GM19043 (cell line): Measurements from ENCODE around the gene CST8.
A peak's percentile ranks its signal among the peaks of the same experiment; 100 is the strongest.

Experiments used
- ATAC-seq: cut with Tn5 transposase; IDR thresholded peaks from one replicate; pipeline ENCODE4 v1.9.1; 2021; ENCODE audit warnings: low read depth; ENCODE audit not compliant: unreplicated experiment

CST8 gene

GRCh38 chr20:23515250-23515939, 24.5 kb downstream of the CST8 start:
- no peak for ATAC-seq

GRCh38 chr20:23517719-23518118, 26.8 kb downstream of the CST8 start:
- ATAC-seq, result no peak

DNA sequence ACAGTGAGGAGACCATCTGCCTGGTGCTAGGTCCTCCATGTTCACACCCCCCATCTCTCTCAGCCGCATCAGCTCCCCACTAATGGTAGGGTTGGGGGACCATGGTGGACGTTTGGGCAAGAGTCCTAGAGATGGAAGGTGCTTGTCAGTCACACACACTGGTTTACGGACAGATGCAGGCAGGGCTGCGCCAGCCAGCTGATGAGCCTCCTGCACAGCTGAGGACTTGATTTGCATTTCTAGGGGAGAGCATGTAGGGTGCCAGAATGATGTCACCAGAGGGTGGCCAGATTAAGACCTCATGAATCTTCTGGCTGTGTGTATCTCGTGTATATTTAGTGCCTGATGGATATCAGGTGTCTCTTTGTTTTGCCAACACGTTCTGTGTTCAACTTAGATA, 28.6 kb downstream of the CST8 start:
- no peak for ATAC-seq

- ATAC-seq, result peak; percentile 66
Measured at GRCh38 chr20:23520185-23520584, 29.3 kb downstream of the CST8 start.

DNA sequence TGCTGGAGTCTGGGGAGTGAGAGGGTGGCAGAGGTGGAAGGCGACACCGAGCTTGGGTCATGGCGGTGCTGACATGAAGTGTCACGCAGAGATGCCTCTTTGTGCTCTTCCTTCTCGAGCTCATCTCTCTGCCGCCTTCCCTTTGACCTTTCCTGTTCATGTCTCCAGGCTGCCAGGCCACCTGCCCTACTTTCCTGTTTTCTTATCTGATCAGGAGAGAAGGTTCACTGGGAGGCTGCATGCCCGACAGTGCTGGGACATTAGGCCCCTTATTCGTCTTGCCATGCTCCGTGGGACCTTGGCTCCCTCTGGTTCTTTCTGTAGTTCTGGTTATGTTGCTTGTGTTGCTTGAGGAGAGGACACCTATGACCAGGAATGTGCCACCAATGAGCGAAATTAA, 33.2 kb downstream of the CST8 start:
- ATAC-seq, result no peak

GRCh38 chr20:23526850-23527249, 35.9 kb downstream of the CST8 start:
- no peak for ATAC-seq

- ATAC-seq, result no peak
Measured at GRCh38 chr20:23528867-23529431, 38.0 kb downstream of the CST8 start.

GRCh38 chr20:23530937-23531567, 40.1 kb downstream of the CST8 start:
- ATAC-seq, result no peak

- no peak for ATAC-seq
Measured at GRCh38 chr20:23532533-23532932, 41.6 kb downstream of the CST8 start.

- no peak for ATAC-seq
Measured at GRCh38 chr20:23533161-23533560, 42.2 kb downstream of the CST8 start.

DNA sequence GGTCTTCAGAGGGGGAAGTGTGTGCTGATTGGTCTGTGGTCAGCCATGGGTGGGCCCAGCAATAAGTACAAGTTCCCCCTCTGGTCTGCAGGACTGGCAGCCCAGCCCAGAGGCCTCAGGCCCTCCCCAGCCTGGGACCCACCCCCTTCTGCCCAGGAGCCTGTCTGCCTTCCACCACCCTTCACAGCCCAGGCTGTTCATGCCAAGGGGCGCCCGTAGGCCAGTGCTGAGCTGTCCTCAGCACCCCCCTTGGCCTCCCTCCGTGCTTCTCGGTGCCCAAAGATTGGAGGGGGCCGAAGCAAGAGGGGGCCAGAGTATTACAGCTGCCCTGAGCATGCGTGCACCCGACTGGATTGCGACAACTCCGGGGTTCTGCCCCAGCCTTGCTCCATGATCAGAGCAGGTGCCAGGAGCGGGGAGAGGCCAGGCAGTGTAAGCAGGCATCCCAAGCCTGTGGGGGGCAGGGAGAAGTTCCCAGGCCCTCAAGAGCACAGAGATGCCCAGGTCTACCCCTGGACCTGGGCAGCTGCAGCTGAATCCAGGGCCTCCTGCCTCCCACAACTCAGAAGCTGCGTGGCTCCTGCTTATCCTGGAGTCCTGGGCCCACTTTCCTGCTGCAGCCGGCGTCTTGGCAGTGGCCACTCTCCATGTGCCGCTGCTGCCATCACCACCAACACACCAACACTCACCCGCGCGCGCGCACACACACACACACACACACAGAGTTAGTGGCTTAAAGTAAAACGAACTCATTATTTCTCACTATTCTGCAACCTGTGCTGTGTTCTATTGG, 44.1 kb downstream of the CST8 start:
- no peak for ATAC-seq

DNA sequence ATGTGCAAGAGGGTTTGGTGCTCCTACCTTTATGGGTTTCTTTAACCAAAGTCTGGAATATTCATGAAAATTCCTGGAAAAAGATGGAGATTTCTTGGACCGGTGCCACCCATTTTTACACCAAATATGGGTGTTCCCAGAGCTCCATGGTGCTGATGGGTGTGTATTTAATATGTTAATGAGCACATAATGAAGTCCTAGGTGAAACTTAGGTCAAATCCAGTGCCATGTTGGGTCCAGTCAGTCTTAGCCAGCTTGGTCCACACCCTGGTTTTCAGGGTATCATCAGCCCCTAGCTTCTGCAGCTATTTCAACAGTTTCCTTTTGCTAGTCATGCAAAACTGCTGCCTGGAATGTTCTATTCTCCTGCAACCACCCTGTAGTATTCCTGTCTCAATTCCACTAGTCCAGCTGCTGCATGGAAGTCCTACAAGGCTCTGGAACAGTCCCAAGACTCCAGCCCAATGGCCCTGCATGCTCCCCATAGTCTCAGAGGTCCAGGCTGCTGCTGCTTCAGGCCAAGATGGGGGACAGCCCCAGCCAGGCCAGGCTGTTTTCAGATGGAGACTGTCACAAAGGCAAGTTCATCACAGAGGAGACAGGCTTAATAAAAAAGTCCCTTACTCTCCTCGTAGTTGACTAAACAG, 45.5 kb downstream of the CST8 start:
- ATAC-seq, result no peak

DNA sequence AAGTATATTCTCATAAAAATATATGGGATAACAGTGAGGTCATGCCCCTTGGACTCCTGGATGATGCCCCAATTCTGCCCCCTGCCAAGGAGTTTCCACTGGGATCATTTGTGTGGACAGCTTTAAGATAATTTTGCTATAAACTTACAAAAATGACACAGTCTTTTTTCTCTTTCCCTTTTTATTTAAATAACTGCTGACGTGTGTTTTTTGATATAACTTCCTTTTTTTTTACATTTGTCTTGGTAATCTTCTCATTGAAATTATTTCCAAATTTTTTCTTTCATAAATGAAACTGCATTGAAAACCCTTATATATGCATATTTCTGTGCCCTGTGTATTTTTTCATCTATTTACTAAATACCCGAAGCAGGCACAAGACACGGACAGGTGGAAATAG, 46.1 kb downstream of the CST8 start:
- ATAC-seq, result no peak

DNA sequence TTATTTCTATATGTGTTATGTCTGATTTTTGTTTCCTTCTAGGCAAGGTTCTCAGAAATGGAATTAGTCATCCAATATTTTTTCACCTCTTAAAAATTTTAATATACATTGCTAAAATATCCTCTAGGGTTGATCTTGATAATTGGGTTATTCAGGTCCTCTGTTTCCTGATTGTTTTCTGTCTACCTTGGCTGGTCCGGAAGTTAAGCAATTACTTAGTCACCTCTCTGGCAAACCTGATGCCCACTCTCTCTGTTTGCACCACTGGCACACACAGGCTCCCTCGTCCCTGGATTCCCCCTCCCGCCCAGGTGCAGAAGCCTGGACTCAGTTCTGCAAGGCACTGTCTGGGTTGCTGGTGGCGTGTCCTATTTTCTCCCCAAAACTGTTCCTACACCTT, 49.7 kb downstream of the CST8 start:
- ATAC-seq, result no peak

GRCh38 chr20:23541330-23541729, 50.4 kb downstream of the CST8 start:
- no peak for ATAC-seq

DNA sequence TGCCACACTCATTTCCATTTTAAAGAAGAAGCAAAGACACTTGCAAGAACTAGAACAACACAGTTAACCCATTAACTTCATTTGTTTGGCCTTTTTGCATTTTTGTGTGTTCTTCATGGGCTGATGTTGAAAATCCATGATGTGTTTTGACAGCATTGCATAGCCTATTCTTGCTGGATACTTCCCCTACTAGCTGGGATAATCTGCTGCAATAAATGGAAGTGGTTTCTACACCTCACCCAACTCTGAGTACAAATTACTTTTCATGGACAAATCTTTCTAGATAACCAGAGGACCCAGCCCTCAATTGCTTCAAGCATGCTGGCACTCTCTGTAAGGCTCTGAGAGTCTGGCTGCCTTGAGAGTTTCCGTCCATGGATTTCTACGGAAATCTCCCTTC, 50.9 kb downstream of the CST8 start:
- ATAC-seq, result no peak

GRCh38 chr20:23542801-23543200, 51.9 kb downstream of the CST8 start:
- no peak for ATAC-seq

DNA sequence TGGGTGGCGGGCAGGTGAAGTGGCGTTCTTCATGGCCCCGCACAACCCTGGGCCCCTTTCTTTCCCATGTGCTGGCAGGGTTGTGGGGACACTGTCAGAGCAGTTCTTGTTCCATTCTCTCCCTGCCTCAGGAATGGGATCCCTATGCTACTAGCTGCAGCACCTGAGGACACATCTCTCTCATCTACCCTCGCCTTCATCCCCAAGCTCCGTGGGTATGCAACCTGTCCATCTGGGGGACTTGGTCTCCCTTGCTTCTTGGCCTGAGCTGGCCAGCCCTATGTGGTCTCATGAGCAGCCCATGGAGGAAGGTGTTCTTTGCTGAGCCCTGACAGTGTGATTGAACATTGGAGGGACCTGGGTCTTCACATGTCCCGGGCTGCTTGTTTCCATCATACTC, 53.2 kb downstream of the CST8 start:
- ATAC-seq, result no peak
